Stimulated activated CD8-positive, alpha-beta memory T cell treated with anti-CD3 and anti-CD28 coated beads, Interleukin-15, amount 100 ng/mL, for 24 hours (primary cell): ENCODE data around the gene GNG3.
"Not testable (repeated sequence)": the region's sequence is repeated elsewhere in the genome, so short reads cannot be mapped to it uniquely, and the experiment has no call there.

Experiments
- DNase-seq: peaks from one replicate; pipeline ENCODE4 v3.0.0-alpha.2; 2020; ENCODE audit warnings: low read depth

The GNG3 gene

DNA sequence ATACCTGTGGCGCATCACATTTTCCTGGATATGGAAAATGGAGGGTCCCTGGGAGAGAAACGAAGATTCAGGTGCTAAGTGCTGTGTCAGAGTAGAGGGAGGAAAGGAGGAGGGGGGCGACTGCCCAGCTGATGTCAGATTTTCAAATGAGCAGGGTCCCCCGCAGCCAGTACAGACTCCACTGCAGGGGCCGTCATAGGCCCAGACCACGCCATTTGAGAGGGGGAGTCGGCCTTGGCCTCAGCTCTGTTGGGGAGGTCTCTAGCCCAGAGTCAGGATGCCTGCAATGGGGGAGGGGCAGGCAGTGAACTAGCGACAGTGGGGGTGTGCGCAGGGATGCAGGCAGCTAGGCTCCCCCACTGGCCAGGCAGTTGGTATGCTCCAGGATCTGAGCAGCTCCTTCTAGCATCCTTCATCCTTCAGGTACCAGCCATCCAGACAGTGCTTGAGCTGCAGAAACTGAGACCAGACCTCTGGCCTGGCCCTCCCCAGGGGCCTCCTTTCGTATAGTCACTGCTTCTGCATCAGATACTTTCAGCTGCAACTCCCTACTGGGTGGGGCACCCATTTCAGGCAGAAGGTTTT is at the start of gene GNG3, which contains the start of gene BSCL2:
TSS of gene GNG3 (plus strand) at position 400 of the 585 bp plus-strand sequence. CDS start 620 bp downstream, outside the sequence.
TSS of gene BSCL2 (minus strand) at position 148 of the 585 bp plus-strand sequence. CDS start 229 bp downstream, outside the sequence.
- DNase-seq, result no peak

DNA sequence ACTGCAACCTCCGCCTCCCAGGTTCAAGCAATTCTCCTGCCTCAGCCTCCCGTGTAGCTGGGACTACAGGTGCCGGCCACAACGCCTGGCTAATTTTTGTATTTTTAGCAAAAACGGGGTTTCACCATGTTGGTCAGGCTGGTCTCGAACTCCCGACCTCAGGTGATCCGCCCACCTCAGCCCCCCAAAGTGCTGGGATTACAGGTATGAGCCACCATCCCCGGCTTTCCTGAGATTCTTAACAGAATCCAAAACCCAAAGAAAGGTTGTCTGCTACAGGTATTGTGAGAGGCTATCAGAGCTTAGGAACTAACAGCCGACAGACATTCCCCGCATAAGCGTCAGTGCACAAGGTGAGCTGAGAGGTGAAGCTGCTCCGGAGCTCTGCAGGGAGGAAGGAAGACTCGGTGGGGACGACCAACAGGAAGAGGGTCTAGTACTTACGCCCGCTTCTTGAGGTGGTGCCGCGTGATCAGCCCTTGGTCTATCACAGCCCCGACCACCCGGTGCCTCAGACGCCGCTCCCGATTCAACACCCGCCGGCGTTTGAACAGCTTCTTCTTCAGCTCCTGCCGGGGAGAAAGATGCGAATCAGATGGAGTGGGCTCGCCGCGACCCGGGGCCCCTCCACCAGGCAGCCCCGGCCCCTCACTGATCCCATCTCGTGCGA is 42.9 kb upstream of the GNG3 start:
- DNase-seq, result peak; percentile 22

DNA sequence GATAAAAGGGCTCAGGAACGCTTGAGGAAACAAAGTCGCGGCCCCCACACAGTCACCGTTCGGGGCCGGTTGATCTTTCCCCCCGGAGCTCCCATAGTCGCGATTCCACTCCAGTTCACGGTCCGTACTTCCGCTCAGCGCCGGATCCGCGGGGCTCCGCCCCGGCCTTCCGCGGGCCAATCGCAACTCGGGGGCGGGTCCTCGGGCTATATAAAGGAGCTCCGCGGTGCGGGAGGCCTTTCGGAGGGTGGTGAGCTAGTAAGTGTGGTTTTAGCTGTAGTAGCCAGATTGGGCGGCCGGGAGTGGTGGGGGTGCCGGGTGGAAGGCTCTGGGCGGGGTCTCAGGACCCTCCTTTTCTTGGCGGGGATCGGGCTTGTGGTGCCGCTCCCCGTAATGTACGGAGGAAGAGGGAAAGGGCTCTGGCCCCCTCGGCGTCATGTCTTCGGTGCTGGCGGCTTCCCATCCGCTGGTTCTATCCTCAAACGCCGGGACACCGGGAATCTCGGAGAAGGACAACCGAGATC is 42.3 kb upstream of the GNG3 start, which contains the start of the genes C11orf98 and CSKMT:
TSS of gene C11orf98 (minus strand) at position 136 of the 524 bp plus-strand sequence. CDS start at position 95, 41 bp downstream.
TSS of gene CSKMT (plus strand) at position 238 of the 524 bp plus-strand sequence. CDS start 568 bp downstream, outside the sequence.
- peak; percentile 92 for DNase-seq

- DNase-seq, result peak; percentile 41
These were observed 41.7 kb upstream of the GNG3 start for GRCh38 chr11:62665599-62666258.

DNA sequence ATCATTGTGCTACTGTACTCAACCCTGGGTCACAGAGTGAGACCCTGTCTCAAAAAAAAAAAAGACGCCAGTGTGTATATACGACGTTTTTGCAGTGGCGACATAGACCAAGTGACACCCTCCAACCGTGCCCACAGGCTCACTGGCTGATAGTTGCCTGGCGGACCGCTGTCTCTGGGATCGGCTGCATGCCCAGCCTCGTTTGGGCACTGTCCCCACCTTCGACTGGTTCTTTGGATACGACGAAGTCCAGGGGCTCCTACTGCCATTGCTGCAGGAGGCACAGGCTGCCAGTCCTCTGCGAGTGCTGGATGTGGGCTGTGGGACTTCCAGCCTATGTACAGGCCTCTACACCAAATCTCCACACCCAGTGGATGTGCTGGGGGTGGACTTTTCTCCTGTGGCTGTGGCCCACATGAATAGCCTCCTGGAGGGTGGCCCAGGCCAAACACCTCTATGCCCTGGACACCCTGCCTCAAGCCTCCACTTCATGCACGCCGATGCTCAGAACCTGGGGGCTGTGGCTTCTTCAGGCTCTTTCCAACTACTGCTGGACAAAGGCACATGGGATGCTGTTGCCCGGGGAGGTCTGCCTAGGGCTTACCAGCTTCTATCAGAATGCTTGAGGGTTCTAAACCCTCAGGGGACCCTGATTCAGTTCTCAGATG is 41.1 kb upstream of the GNG3 start:
- no peak for DNase-seq

DNA sequence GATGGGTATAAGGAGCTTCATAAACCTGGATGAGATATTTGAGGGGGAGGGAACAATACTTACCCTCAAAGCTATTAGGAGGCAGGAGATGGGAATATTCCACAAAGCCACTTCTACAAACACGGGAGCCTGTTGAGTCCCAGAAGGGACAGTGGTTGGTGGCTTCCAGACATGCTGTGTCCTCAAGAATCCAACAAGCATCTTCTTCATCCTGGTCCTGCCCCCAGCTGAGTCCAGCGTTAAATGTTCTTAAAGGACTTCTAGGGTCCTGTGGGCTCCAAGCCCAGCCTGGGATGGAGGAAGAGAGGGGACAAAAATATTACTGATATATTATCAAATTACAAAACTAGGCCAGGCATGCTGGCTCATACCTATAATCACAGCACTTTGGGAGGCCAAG is 40.0 kb upstream of the GNG3 start:
- no peak for DNase-seq

DNA sequence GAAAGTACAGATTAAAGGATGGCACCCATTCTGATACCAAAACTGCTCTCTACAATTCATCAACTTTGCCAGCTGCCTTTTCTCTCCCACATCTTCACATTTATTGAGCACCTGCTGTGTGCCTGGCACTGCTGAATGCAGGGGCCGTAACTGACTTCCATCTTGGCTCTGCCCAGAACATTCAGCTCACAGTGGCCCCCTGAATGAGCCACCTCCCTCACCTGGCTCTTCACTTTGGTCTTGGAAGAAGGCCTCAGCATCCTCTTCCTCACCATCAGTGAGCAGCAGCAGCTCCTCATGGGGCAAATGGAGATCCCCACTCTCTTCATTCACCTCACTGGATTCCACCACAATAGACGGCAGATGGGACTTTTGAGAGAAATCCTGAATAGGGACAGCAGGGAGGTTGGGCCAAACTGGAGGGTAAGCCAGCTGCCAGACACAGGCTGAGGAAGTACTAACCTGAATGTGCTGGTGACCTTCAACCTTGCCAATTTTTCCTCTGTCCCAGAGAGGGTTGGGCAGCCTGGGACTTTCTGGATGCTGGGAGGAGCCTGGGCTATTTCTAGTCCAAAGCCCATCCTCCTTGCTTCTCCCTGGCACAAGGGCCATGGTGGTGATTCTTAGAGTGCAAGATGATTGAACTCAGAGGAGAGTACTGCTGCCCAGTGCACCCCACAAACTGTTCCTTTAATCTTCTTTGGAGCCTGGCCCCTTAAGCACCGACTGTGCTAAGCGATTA is 37.9 kb upstream of the GNG3 start:
- no peak for DNase-seq

- DNase-seq, result no peak
These were observed 36.3 kb upstream of the GNG3 start for GRCh38 chr11:62671236-62671607.

DNA sequence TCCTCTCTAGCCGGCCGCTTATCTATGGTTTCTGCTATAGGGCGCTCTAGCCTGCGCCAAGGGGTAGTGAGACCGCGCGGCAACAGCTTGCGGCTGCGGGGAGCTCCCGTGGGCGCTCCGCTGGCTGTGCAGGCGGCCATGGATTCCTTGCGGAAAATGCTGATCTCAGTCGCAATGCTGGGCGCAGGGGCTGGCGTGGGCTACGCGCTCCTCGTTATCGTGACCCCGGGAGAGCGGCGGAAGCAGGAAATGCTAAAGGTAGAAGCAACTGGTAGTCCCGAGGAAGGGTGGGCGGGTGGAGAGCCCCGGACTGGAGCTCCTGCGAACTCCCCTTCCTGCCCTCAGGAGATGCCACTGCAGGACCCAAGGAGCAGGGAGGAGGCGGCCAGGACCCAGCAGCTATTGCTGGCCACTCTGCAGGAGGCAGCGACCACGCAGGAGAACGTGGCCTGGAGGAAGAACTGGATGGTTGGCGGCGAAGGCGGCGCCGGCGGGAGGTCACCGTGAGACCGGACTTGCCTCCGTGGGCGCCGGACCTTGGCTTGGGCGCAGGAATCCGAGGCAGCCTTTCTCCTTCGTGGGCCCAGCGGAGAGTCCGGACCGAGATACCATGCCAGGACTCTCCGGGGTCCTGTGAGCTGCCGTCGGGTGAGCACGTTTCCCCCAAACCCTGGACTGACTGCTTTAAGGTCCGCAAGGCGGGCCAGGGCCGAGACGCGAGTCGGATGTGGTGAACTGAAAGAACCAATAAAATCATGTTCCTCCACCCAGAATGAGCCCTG is 35.7 kb upstream of the GNG3 start, which contains the start of the genes LBHD1 and UQCC3:
TSS of gene LBHD1 (minus strand) at position 660 of the 782 bp plus-strand sequence. CDS start 2,236 bp downstream, outside the sequence.
TSS of gene UQCC3 (plus strand) at position 66 of the 782 bp plus-strand sequence. CDS start at position 139, 73 bp downstream.
- peak; percentile 57 for DNase-seq

- DNase-seq, result no peak
These were observed 34.3 kb upstream of the GNG3 start for GRCh38 chr11:62673196-62673525.

- not testable (repeated sequence) for DNase-seq
These were observed 32.1 kb upstream of the GNG3 start for GRCh38 chr11:62675415-62675814.

DNA sequence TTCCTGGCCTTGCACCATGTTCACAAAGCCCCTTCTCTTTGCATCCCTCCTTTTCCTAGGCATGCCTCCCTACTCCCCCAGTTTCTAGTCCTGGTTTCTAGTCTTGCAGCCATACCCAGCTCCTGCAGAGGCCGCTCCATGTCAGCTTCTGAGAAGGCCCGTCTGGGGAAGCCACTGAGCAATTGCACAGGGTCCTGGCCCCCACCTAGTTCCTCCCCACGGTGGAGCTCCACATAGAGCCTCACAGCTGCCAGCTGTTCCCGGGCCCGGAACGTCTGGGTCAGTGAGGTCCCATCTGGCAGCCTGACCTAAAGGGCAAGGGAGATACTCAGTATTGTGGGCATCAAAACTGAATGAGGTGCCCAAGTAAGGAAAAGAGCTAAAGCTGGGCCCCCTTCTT is 30.8 kb upstream of the GNG3 start:
- DNase-seq, result no peak

GRCh38 chr11:62677156-62677555 is 30.3 kb upstream of the GNG3 start:
- no peak for DNase-seq

GRCh38 chr11:62677714-62678113 is 29.8 kb upstream of the GNG3 start:
- no peak for DNase-seq

- no peak for DNase-seq
These were observed 29.1 kb upstream of the GNG3 start for GRCh38 chr11:62678433-62678769.

GRCh38 chr11:62678770-62679696 is 28.4 kb upstream of the GNG3 start, which contains the start of gene UBXN1:
Gene UBXN1, minus strand, starts transcription at chr11:62679073. Its CDS starts 150 bp downstream, at chr11:62678923.
- peak; percentile 55 for DNase-seq

- no peak for DNase-seq
These were observed 26.6 kb upstream of the GNG3 start for GRCh38 chr11:62680825-62681240.

- DNase-seq, result no peak
These were observed 25.0 kb upstream of the GNG3 start for GRCh38 chr11:62682518-62682917.
